GM12891 (cell line): ENCODE results near the gene BRIP1.

Source experiments
- PAX5 ChIP-seq: IDR thresholded peaks from 2 replicates; pipeline ENCODE4 v1.6.1; 2011; ENCODE audit warnings: low read length, moderate library complexity, mild to moderate bottlenecking; ENCODE audit not compliant: insufficient read depth, severe bottlenecking
- POLR2A ChIP-seq: IDR thresholded peaks from 2 replicates; pipeline ENCODE4 v1.6.1; 2011; ENCODE audit warnings: low read depth, low read length, control low read depth
- POLR2AphosphoS5 ChIP-seq: IDR thresholded peaks from 2 replicates; pipeline ENCODE4 v1.6.1; 2011; ENCODE audit warnings: low read depth, low read length, control low read depth
- POU2F2 ChIP-seq: IDR thresholded peaks from 2 replicates; pipeline ENCODE4 v1.6.1; 2011; ENCODE audit warnings: low read depth, mild to moderate bottlenecking, control low read depth, low read length, moderate library complexity
- SPI1 ChIP-seq: IDR thresholded peaks from 2 replicates; pipeline ENCODE4 v1.6.1; 2011; ENCODE audit warnings: low read depth, low read length, control low read depth
- TAF1 ChIP-seq: IDR thresholded peaks from 2 replicates; pipeline ENCODE4 v1.6.1; 2011; ENCODE audit warnings: low read depth, low read length, control low read depth

DNA sequence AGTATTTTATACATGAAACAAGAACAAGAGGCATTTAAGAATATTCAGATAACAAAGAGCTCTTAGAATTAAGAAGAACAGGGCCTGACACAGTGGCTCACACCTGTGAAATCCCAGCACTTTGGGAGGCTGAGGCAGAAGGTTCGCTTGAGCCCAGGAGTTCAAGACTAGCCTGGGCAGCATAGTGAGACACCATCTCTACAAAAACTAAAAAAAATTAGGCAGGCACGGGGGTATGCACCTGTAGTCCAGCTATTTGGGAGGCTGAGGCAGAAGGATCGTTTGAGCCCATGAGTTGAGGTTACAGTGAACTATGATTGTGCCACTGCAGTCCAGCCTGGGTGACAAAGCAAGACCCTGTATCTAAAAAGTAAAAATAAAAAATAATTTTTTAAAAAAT is 12.5 kb upstream of the BRIP1 start:
- TF ChIP-seq POLR2A (no peak), SPI1 (no peak), POLR2AphosphoS5 (no peak), PAX5 (no peak), POU2F2 (no peak), TAF1 (no peak)
